NCI-H1694 treated with DMSO at 0.1 percent for 48 hours (cell line): ENCODE data around the gene ZNF337.
"Not testable (repeated sequence)": the region's sequence is repeated elsewhere in the genome, so short reads cannot be mapped to it uniquely, and the experiment has no call there.

Experiments used
- DNase-seq: peaks from one replicate; lab custom pipeline; 2025; lab: John Stamatoyannopoulos, UW

Gene ZNF337

DNA sequence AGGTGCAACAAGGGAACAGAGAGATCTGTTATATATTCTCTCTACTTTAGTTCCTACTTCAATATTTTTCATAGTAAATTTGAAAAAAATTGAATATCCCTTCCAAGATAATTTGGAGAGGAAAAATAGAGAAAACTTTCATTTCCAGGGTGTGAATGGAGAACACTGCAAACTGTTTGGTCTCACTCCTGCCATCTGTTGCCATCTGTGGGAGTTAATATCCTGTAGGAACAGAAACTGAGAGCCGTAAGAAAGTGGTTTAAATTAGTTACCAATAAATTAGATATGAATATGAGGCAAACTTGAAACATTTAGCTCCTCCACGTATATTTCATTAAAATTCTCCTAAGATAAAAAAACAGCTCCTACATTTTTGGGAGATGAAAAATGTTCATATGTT, 4.2 kb downstream of the ZNF337 start:
- peak; percentile 11 for DNase-seq

DNA sequence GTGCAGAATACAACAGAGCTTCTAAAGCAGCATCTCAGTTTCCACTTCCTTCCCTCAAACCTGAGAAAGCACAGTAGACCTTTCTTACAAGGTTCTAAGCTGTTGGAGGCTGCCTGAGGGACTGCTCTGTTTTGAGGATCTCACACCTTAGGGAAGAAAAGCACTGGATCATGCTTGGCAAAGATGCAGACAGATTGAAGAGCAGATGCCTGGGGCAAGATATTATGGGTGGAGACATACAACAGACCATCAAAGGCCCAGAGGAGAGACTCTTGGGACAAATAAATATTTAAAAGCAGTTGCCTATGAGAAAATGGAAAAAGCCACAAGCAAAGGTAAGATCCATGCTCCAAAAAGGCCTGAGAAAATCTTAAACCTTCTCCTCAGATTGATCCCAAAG, 6.2 kb downstream of the ZNF337 start:
- DNase-seq = no peak

DNA sequence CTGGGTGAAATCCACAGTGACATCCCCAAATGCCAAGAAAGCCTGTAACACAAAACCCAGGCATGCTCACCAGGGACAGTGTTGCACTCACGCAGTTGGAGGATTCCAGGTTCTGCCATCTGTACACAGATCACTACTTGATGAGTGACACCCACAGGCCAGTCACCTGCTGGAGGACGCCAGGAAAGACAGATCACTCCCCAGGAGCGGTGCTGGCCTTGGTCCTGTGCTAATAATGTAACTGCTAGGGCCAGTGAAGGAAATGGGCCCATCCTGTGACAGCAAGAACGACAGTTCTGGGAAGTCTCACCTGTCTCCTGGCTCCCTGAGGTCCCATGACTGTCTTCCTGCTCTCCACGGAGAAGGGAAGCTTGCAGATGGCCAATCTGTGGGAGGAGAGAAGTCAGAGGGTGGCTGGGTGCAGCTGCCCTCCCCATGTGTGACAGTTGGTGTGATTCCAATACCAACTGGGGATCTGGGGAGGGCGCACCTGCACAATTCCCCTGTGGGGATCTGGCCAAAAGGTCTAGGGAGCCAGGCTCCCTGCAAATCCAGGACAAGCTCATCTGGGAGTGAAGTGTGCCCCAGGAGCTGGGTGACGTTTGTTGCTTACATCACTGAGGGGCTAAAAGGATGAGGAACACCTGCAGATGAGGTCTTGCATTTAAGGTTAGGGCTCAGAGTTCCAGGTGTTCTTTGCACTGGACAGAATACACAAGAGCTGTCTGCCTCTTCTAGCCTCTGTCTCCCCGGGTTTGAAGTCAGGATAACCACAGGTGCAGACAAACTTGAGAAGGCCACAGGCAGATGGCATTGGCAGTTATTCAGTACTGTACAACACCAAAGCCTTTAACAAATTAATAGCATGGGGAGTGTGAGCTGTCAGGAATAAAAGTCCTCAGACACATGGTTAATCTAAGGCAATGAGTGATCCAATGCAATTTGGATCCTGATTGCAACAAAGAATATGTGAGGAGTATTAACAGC, 10.3 kb downstream of the ZNF337 start:
- peak; percentile 78 for DNase-seq

DNA sequence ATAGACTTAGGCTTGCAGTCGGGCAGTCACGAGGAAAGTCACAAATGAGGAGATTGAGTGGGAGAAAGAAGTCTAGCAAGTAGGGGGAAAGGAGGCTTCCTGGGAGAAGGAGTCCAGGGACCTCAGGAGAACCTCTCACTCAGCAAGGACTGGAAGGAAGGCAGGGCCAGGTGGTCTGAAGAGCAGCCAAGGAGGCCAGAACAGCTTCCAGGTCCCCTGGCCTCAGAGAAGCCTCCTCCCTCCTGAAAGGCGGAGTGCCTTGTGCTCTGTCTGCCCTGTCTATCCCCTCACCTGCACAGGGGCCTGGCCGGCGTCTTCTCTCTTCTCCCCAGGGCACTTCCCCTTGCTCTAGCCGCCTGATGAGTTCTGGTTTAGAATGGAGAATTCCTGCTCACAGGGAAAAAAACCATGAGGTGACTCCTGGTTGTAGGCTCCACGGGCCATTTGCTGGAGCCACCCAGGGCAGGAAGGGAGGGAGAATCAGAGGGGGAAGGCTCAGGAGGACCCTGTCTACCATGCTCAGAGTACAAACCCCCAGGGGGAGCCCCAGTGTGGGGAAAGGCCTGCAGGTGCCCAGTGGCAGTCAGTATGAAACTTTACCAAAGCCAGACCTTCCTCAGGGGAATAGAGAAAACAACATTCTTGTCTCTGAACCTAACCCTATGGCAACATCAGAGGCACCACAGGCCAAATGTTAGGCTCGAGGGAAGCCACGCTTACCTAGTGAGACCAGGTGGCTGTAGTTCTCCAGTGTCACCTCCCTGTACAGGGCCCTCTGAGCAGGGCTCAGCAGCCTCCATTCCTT, 11.2 kb downstream of the ZNF337 start:
- DNase-seq = no peak

DNA sequence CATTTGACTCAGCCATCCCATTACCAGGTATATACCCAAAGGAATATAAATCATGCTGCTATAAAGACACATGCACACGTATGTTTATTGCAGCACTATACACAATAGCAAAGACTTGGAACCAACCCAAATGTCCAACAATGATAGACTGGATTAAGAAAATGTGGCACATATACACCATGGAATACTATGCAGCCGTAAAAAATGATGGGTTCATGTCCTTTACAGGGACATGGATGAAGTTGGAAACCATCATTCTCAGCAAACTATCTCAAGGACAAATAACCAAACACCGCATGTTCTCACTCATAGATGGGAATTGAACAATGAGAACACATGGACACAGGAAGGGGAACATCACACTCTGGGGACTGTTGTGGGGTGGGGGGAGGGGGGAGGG, 12.8 kb downstream of the ZNF337 start:
- DNase-seq = not testable (repeated sequence)

DNA sequence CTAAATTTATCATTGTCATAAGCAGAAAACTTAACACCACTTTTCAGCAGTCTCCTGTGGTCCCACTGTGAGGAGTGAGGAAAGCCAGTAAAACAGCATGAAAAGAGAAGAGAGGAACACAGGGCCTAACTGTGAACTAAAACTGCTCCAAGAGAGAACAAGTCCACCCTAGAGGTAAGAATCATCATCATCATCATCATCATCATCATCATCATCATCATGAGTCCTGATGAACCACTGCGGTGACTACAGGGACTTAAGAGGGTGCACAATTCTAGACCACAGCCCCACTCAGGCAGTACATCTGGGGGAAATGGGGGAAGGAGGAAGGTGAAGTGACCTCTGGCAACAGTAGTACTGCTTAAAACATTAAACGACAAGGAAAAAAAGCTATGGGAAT, 13.6 kb downstream of the ZNF337 start:
- DNase-seq = no peak

DNA sequence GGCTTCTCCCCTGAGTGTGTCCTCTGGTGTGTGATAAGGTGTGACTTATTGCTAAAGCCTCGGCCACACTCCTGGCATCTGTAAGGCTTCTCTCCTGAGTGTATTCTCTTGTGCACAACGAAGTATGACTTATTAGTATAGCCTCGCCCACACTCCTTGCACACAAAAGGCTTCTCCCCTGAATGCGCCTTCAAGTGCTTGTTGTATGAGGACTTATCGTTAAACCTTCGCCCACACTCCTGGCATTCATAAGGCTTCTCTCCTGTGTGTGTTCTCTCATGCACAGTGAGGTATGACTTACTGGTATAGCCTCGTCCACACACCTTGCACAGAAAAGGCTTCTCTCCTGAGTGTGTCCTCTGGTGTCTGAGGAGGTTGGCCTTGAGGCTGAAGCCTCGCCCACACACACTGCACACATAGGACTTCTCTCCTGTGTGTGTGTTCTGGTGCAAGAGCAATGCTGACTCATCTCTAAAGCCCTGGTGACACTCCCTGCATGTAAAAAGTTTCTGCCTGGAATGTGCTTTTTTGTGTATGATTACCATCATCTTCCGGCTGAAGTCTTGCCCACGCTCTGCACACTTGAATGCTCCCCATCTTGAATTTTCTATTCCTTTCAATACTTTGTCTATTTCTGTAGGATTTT, 20.4 kb downstream of the ZNF337 start:
- DNase-seq = no peak

DNA sequence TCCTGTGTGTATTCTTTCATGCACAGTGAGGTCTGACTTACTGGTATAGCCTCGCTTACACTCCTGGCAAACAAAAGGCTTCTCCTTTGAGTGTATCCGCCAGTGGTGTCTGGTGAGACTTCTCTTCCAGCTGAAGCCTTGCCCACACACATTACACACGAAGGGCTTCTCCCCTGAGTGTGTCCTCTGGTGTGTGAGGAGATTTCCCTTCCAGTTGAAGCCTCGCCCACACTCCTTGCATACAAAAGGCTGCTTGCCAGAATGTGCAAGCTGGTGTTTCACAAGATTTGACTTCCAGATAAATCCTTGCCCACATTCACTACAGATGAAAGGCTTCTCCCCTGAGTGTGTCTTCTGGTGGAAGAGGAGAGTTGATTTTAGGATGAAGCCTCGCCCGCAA, 21.5 kb downstream of the ZNF337 start:
- no peak for DNase-seq

DNA sequence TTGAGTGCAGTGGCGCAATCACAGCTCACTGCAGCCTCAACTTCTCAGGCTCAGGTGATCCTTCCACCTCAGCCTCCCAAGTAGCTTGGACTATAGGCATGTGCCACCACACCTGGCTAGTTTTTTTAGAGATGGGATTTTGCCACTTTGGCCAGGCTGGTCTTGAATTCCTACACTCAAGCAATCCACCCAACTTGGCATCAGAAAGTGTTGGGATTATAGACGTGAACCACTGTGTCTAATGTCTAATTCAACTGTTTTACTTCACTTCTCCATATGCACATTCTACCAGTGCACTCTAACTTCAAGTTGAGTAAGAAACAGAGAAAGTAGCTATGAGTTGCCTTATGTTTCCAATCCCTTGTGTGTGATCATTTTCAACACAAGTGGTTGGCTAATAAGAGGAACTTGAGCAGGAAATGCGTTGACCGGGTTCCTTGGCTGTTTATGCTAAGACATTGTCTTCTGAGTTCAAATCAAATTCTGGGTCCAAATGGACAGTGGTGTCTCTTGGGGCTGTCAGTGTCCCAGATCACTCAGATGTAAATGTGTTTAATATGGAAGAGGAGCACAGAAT, 23.9 kb downstream of the ZNF337 start:
- DNase-seq = no peak

DNA sequence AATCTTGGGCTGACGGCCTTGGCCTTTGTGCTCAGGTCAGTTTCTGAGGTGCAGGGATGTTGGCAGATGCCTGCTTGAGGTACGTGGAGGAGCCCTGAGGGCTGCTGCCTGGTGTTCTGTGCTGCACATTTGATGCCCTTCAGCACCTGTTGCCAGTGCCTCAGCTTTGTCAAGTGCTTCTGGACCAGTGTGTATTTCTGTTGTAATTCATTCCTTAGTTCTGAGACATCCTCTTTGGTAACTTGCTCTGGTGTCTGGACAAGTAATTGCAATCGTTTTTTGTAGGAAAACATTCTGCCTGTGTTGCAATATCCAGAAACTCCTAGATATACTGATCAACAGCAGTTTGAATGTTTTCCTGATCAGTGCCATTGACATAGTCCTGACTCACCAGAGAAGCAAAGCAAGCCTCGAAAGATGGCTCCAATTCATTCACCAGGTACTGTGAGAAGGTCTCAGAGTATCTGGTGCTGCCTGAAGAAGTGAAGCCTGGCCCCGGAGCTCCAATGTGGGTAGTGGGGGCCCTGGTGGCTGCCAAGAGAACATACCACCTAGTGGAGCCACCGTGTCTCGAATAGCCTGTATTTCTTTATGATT, 26.7 kb downstream of the ZNF337 start:
- DNase-seq = no peak

DNA sequence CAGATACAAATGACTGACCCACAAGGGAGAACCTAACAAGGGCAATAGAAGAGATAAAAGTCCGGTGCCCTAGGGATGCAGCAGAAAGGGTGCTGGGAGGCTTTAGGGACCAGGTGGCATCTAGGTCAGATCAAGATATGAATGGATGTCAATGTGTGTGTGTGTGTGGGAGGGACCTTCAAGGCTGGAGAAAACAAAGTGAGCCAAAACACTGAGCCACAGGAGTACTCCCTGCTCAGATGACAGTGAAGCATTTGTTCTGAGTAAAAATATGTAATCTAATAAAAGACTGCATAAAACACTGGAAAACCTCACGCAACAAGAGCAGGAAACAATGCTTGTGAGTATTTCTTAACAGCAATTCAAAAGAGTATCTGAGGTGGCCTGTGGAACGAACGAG, 28.2 kb downstream of the ZNF337 start:
- no peak for DNase-seq

DNA sequence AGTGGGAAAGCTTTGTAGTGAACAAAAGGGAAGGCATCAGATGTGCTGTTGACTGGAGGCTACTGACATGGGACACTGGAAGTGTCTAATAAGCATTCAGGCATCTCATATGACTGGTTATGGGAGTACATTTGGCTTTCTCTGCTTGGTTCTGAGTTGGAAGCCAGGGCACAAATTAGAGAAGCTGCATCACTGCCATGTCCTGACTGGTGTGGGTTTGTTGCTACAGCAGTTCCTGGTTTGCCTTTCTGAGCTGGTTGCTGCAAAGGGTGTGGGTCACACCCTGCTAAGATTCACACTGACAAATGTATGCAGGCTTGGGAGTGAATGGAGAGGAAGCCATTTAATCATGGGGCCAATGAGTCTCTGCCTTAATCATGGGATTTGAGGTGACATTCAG, 36.7 kb downstream of the ZNF337 start:
- no peak for DNase-seq

DNA sequence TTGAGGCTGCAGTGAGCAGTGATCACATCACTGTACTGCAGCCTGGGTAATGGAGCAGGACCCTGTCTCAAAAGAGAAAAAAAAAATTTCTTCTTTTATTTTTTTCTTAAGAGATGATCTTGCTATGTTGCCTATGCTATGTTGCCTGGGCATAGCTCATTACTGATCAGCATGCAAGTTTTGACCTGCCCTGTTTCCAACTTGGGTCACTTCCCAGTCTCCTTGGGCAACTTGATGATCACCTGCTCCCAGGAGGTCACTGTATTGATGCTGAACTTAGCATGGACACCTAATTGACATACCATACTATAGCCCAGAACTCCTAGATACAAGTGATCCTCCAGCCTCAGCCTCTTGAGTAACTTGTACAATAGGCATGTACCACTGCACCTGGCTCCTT, 42.2 kb downstream of the ZNF337 start:
- DNase-seq = no peak

DNA sequence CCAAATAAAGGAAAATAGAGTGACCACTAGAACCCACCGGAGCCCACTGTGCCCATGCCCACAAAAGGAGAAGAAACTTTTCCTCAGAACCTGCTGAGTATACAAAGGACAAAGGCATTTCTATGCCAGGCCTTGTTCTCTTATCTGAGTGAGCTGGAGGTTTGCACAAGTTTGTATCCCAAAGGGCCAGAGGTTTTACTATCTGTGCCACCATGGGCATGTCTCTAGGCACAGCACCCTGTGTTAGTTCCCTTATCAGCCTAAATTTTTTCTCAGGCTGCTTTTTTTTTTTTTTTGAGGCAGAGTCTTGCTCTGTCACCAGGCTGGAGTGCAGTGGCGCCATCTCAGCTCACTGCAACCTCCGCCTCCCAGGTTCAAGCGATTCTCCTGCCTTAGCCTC, 43.8 kb downstream of the ZNF337 start:
- not testable (repeated sequence) for DNase-seq

DNA sequence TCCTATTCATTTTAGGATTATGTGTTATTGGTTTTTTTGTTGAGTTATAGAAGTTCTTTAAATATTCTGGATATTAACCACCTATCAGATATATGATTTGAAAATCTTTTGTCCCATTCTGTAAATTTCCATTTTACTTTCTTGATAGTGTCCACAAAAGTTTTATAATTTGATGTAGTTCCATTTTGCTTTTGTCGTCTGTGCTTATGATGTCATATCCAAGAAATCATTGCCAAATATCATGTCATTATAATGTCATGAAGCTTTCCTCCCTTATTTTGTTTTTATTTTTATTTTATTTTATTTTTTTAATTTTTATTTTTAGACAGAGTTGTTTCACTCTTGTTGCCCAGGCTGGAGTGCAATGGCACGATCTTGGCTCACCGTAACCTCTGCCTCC, 51.8 kb downstream of the ZNF337 start:
- no peak for DNase-seq

DNA sequence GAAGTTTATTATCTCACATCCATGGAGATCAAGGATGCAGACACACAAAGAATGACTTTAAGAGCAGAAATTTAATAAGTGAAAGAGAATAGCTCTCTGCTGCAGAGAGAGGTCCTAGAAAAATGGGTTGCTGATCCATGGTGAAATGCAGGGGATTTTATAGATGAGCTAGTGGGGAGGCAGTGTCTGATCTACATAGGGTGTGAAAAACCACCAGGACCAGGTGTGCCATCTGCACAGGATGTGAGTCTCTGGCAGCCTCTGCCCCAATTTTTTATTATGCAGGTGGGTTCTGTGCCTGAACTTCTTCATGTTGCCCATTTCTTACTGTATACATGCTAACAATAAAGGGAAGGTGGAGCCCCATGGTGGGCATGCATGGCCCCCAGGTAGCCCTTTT, 52.9 kb downstream of the ZNF337 start:
- no peak for DNase-seq

DNA sequence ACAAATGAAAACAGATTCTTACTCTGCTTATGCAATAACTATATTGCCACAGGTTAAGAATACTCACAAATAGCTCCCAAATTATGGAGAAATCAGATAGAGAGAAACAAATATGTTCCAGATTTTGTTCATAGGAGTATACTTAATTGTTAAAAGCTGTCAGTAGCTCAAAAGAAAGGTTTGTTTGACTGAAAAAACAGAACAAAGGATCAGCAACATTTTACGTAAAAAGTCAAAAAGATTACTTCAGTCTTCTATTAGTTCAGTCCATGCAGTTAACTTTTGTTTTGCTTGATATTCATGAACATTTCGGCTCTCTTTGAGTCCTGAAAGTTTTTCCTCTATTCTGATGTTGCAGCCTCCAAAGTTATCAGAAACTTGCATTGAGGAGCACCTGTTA, 59.4 kb downstream of the ZNF337 start:
- no peak for DNase-seq

DNA sequence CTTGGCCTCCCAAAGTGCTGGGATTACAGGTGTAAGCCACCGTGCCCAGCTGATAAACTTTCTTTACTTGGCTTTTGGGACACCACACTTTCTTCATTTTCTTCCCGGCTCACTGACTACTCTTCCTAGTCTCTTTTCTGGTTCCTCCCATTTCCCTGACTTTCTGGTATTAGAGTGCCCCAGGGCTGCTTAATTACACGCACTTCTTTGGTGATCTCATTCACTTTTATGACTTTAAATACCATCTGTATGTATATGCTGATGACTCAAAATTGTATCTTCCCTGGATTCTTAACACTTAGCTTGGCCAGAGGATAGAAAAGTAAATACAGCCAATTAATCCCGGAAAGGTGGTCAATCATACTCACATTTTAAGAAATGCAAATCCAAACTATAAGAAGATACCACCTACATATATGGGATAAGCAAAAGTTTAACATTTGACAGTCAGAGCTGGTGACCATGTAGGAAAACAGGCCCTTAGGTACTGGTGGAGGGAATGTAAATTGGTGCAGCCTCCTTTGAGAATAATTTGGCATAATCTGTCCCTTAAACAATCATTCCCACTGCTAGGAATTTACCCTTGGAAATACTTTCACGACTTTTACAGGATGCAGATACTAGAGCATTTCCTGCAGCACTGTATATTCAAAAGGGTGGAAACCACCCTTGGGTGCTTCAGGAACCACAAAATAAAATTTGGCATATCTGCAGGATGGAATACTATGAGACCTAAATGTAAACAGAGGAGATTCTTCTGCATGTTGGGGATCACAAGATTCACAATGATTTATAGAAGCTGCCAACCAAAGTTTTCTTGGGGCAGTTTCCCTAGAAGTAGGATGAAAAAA, 63.5 kb downstream of the ZNF337 start:
- no peak for DNase-seq

DNA sequence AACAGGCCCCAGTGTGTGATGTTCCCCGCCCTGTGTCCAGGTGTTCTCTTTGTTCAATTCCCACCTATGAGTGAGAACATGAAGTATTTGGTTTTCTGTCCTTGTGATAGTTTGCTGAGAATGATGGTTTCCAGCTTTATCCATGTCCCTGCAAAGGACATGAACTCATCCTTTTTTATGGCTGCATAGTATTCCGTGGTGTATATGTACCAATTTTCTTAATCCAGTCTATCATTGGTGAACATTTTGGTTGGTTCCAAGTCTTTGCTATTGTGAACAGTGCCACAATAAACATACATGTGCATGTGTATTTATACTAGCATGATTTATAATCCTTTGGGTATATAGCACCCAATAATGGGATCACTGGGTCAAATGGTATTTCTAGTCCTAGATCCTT, 66.0 kb downstream of the ZNF337 start:
- DNase-seq = not testable (repeated sequence)

DNA sequence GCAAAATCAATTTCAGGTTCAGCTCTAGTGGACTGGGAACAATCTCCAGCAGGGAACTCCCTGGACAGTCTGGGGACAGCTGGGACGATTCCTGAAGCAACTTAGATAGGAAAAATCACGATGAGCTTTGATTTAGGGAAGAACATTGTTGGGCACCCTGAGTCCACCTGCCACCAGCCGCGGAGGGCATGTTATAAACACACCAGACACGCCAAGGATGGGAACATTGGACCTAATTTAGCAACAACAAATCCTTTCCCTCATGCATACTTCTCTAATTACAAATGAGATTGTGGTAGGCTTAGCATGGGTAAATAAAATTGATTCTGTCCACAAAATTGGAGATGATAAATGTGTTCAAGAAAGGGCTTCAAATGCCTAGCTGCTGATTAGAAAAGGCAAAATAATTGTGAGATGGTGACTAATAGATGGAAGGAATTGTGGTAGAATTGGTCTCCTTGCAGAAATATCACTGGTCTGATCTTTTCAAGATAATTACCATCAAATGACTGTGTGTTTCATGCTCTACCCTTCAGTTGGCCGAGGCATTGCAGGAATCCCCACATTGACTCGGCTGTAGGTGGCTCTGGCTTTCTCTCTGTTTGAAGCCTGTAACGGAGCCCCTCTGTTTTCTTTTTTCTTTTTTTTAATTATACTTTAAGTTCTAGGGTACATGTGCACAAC, 66.7 kb downstream of the ZNF337 start:
- DNase-seq = no peak
